Raji (cell line): ENCODE data around the gene COA3.

ENCODE experiments used
- POLR2A ChIP-seq: IDR thresholded peaks from 2 replicates; pipeline ENCODE4 v1.6.1; 2011; ENCODE audit warnings: low read depth, low read length, control low read depth; ENCODE audit not compliant: insufficient read depth

COA3 gene

GRCh38 chr17:42751628-42752027 is 46.9 kb downstream of the COA3 start:
- no peak for TF ChIP-seq POLR2A

DNA sequence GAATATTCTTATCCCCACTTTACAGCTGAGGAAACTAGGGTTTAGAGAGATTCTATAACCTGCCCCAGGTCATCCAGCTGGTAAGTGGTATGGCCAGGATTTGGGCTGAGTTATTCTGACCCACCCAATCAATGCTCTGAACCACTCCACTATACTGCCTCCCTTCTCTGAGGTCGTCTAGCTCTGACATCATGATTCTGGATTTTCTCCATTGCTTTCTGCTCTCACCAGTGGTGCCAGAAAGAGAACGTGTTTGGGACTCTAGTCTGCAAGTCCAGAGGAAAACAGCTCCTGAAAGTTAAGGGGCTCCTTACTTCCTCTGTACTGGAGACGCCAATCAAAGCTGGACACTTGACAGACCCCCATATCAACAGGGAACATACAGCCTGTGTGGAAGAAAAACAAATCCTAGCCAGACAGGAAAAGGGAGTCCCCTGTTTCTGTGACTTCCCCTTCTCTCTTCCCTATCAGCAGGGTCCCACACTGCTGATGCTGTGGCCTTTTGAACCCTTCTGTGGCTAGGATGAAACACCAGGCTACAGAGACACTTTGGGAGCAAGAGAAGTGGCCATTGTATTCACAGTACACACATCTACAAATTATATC is 47.7 kb downstream of the COA3 start:
- TF ChIP-seq POLR2A, result no peak

DNA sequence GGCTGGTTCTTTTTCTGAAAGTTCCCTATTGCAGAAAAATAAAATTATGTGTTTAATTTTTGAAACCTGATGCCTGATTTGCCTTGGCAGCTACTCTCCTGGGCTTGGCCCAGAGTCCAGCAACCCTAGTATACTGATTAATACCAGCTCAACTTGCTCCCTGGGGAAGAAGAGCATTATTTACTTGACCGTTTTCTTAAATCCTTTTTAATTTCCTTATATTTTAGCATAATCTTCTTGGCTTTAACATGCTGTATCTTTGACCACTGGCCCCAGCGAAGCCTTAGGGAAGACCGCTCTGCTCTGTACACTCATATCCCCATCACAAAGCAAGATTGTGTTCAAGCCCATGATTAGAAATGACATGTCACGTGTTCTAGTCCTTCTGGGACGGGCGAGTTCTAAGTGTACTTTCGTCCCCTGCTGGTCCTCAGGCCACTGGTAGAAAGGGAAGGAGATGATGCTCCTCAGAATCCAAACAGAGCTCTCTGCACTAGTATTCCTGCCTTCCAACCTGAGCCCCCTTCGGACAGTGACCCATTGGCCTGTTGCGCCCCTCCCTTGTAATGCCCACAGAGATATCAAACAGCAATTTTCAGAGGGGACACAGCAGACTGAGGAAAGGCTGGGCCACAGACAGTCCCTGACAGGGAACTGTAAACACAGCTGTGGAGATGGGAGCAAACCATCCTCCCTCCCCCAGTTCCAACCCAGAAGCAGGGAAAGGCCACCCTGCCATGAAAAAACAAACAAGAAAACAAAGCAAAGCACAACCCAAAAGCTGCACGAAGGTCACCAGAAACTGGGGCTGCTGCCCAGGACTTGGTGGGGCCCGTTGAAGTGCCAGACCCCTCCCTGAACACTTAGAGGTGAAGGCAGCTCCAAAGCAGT is 49.4 kb downstream of the COA3 start:
- no peak for TF ChIP-seq POLR2A

DNA sequence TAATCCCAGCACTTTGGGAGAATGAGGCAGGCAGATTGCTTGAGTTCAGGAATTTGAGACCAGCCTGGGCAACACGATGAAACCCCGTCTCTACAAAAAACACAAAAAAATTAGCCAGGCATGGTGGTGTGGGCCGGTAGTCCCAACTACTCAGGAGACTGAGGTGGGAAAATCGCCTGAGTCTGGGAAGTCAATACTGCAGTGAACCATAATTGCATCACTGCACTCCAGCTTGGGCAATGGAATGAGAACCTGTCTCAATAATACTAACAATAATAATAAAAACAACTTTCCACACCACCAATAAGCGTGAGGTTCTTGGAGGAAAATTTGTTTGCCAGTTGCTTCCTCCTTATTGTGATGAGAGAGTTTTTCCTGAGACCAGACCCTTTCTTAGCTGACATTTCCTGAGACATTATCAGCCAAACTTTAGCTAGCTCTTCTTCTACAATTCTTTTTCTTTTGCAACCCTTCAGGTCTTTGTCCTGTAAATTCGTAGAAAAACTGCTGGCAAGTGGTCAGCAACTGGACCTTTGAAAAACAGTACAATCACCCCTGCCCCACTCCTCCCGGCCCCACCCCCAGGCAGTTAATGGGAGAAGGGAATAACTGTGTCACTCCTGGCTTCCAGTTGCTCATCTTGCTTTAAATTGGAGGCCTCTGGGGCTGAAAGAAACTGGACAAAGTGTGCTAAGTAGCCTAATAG is 50.1 kb downstream of the COA3 start:
- no peak for TF ChIP-seq POLR2A
